ENCODE results near the gene CIB2. TPM values are rescaled to one million over a fixed set of nuclear protein-coding genes. Genes with fewer than 3 reads are reported as not detected.
"Not testable (repeated sequence)": the region's sequence is repeated elsewhere in the genome, so short reads cannot be mapped to it uniquely, and the experiment has no call there.

CIB2 gene
- 8.7 TPM for total RNA-seq

DNA sequence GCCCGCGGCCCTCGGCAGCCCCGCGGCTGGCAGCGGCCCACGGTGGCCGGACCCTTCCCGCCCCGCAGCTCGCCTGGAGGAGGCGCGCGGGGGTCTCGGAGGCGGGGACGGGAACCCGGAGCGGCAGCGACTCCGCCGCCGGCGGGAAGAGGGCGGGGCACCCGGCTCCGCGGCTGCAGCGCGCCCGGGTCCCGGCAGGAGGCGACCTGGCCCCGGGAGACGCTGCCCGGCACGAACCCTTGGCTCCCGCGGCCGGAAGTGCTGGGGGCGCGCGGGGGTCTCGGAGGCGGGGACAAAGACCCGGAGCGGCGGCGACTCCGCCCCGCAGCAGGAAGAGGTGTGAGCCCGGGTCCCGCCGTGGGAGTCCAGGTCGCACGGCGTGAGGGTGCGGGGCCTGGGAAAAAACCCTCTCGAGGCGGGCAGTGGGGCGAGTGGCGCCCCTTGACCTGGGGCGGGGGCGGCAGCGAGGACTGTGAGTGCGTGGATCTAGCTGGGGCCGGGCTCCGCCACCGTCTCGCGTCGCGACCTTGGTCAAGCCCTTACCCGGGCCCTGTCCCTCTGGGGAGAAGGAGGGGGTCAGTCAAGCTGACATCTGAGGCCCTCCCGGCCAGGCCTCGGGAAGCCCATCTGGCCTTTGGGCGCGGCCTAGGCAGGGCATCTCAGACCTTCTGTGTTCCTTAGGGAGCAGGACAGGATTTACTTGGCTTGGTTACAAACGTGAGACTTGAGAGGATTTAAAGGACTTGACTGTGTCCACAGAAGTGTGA lies at the start of gene CIB2:
Gene CIB2 (minus strand): TSS at position 151 of the 767 bp plus-strand sequence. CDS start 230 bp downstream, outside the sequence.
- DNase-seq = peak; percentile 54

- no peak for DNase-seq
Measured at GRCh38 chr15:78179906-78180305, 48.7 kb upstream of the CIB2 start.

- DNase-seq = no peak
Measured at GRCh38 chr15:78179286-78179840, 48.1 kb upstream of the CIB2 start.

DNA sequence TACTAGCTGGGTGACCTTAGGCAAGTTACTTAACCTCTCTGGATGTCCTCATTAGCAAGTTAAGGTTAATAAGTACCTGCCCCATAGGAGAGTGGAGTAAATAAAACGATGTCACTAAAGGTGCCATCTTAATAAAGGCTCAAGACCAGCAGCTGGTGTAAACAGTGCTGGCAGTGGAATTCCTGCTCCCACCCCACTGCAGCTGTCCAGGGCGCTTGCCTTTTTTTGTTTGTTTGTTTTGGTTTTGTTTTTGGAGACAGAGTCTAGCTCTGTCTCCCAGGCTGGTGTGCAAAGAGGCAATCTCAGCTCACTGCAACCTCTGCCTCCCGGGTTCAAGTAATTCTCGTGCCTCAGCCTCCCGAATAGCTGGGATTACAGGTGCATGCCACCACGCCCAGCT lies 46.8 kb upstream of the CIB2 start:
- no peak for DNase-seq

DNA sequence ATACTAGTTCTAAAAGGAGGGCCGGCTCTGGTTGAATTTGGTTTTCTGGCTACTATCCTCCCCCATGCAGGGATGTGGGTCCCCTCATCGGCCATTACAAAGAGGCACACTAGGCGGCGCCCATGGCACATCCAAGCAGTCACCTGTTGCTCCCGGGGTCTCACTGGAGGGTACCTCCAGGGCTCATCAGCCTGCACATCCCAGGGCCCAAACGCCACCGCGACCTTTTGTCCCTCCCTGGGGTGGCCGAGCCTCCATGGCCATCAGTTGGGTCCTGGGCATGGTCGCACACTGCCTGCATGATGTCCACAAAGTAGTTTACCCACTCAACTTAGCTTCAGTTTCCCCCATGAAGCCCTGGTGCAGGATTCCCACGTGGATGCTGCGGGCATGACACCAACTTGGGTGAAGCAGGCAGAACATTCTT lies 46.2 kb upstream of the CIB2 start:
- no peak for DNase-seq

- no peak for DNase-seq
Measured at GRCh38 chr15:78175330-78175729, 44.1 kb upstream of the CIB2 start.

DNA sequence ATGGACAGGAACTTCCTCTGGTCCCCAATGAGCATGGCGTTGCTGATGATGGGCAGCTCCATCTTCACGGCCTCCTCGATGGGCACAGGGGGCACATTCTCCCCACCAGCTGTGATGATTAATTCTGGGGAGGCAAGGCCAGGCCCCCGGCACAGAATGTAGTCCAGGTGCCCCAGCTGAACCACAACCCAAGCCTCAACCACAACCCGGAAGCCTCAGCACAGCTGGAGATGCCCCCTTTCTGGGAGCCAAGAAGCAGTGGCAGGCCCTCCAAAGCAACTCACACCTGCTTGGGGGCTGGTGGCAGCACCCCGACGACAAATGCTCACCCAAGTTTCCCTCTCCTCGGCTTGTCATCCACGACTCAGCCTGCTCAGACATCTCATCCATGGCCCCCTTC lies 43.2 kb upstream of the CIB2 start:
- no peak for DNase-seq

DNA sequence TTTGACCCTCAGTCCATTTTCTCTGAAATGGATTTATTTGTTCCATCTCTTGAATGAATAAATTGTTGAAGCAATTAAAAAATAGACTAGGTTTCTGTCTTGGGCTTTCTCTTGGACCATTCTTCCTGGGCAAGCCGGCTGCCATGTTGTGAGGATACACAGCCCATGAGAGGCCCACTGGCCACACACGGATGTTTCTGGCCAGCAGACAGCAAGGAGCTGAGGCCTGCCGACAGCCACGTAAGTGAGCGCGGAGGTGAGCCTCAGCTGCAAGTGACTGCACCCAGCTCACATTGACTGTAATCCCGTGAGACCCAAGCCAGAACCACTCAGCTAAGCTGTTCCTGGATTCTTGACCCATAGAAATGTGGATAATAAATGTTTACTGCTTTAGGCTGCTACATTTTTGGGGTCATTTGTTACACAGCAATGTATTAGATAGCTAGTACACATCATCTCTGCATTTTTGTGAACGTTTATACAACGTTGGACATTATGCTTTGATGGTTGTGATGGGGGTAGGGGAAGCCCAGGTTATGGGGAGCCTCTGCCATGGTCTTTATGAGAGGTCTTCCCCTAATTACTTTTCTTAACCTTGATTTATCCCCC lies 40.7 kb upstream of the CIB2 start:
- DNase-seq = no peak

GRCh38 chr15:78170848-78171773 lies 39.9 kb upstream of the CIB2 start:
- no peak for DNase-seq

GRCh38 chr15:78168608-78169007 lies 37.4 kb upstream of the CIB2 start:
- no peak for DNase-seq

- no peak for DNase-seq
Measured at GRCh38 chr15:78167227-78167888, 36.1 kb upstream of the CIB2 start.

DNA sequence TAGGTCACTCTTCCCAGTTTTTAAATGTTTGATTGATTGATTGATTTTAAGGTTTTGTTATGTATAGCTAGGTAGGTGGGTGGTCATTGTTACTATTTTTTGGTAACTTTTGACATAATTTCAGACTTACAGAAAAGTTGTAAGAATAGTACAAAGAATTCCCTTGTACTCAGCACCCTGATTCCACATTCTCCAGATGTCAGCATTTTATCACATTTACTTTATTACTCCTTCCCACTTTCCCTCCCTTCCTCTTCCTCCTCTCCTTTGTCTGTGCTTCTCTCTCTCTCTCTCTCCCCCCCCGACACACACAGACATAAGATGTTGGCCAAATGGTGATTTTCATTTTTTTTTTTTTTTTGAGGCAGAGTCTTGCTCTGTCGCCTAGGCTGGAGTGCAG lies 32.8 kb upstream of the CIB2 start:
- DNase-seq = no peak

DNA sequence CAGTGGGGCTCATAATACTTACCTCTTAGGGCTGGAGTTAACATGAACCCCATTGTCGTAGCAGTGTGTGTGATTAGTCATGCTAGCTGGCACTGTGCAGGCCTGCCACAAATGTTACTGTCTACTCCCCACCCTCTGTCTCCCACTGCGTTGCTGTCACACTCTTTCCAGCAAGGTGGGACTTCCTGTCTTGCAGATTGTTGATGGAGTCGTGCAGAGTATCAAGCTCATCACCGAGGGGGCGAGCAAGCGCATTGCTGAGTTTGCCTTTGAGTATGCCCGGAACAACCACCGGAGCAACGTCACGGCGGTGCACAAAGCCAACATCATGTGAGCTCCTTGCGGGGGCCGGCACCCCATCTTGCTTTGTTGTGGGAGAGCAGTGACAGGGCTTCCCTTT lies 30.8 kb upstream of the CIB2 start:
- DNase-seq = no peak

GRCh38 chr15:78159395-78159794 lies 28.1 kb upstream of the CIB2 start:
- no peak for DNase-seq

- DNase-seq = no peak
Measured at GRCh38 chr15:78157203-78157602, 26.0 kb upstream of the CIB2 start.

DNA sequence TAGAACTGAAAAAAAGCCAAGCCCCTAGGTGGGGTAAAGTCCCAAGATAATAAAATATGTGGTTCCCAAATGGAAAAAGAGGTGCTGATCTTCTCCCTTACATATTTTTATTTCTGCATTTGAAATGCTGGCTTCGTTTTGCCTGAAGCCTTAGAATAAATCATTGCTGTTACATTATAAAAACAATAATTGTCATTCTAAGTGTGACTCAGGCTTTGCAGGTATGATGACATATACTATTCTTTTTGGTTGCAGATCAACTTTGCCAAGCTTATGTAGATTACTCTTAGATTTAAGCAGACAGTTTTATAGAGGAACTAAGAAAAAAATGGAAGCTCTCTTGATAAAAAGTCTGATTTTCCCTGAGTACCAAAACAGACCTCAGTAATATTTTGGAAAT lies 25.4 kb upstream of the CIB2 start:
- DNase-seq = no peak

- no peak for DNase-seq
Measured at GRCh38 chr15:78155355-78155939, 24.2 kb upstream of the CIB2 start.

GRCh38 chr15:78154955-78155354 lies 23.7 kb upstream of the CIB2 start:
- no peak for DNase-seq

- DNase-seq = not testable (repeated sequence)
Measured at GRCh38 chr15:78151075-78151474, 19.8 kb upstream of the CIB2 start.

- DNase-seq = no peak
Measured at GRCh38 chr15:78149805-78150751, 18.8 kb upstream of the CIB2 start.
